Spleen (tissue), 11 donors: ENCODE results near the gene ELOF1. TPM values are rescaled to one million over a fixed set of nuclear protein-coding genes. Genes with fewer than 3 reads are reported as not detected.
A peak's percentile ranks its signal among the peaks of the same experiment; 100 is the strongest.

ENCODE experiments used
- DNase-seq: peaks from one replicate; pipeline ENCODE4 v3.0.0-alpha.2; 2020
- H3K27ac ChIP-seq, 8 donors: fragments of 200-600 bp; sonication (generic) in 7 of 8; 1 replicate in 4 of 8; 2 replicates in 4 of 8; pipeline versions ENCODE4 v1.5.0 to v1.8.0; 2016 to 2021; ENCODE audit warnings: inconsistent platforms in 4 of 8, mild to moderate bottlenecking in 4 of 8, moderate library complexity in 1 of 8
- H3K27me3 ChIP-seq, 7 donors: fragments of 200-600 bp; sonication (generic) in 6 of 7; replicated peaks in 1 of 7; 1 replicate in 4 of 7; 2 replicates in 3 of 7; pipeline versions ENCODE4 v1.5.0 to v1.8.0; 2016 to 2021; ENCODE audit warnings: inconsistent platforms in 3 of 7, mild to moderate bottlenecking in 1 of 7
- H3K36me3 ChIP-seq, 6 donors: fragments of 200-600 bp; sonication (generic) in 5 of 6; 1 replicate in 4 of 6; 2 replicates in 2 of 6; pipeline versions ENCODE4 v1.5.0 to v1.8.0; 2016 to 2021; ENCODE audit warnings: inconsistent platforms in 2 of 6
- H3K4me1 ChIP-seq, 6 donors: fragments of 200-600 bp; sonication (generic) in 5 of 6; 1 replicate in 3 of 6; 2 replicates in 3 of 6; pipeline versions ENCODE4 v1.5.0 to v1.8.0; 2016 to 2021; ENCODE audit warnings: inconsistent platforms in 3 of 6
- H3K4me3 ChIP-seq, 8 donors: fragments of 200-600 bp; sonication (generic) in 7 of 8; 1 replicate in 4 of 8; 2 replicates in 4 of 8; pipeline versions ENCODE4 v1.5.0 to v1.8.0; 2016 to 2021; ENCODE audit warnings: inconsistent platforms in 4 of 8, mild to moderate bottlenecking in 4 of 8, moderate library complexity in 2 of 8
- H3K9me3 ChIP-seq, 8 donors: fragments of 200-600 bp; sonication (generic) in 7 of 8; 1 replicate in 4 of 8; 2 replicates in 4 of 8; pipeline versions ENCODE4 v1.5.0 to v1.8.0; 2016 to 2021; ENCODE audit warnings: inconsistent platforms in 4 of 8
- CTCF ChIP-seq, 11 experiments: fragments of 200-600 bp in 7 of 11; fragments of 450-650 bp in 4 of 11; sonication (generic) in 4 of 11; IDR thresholded peaks in 8 of 11; conservative IDR thresholded peaks in 3 of 11; 1 replicate in 7 of 11; 2 replicates in 4 of 11; pipeline versions ENCODE4 v1.4.0 to v1.8.0; 2016 to 2021; ENCODE audit warnings: antibody characterized with exemption in 11 of 11, inconsistent platforms in 4 of 11, mild to moderate bottlenecking in 1 of 11
- POLR2A ChIP-seq, 3 donors: fragments of 450-650 bp; IDR thresholded peaks; one replicate each; pipeline ENCODE4 v1.5.1; 2017; ENCODE audit warnings: antibody characterized with exemption in 3 of 3, mild to moderate bottlenecking in 1 of 3
- POLR2AphosphoS5 ChIP-seq, 3 donors: sonication (generic); formaldehyde crosslinking; IDR thresholded peaks; one replicate each; pipeline ENCODE4 v1.5.1; 2017; ENCODE audit warnings: antibody characterized with exemption in 3 of 3
- WGBS, 5 donors: extraction: QIAGEN DNeasy Blood & Tissue Kit in 3 of 5; methylation state at CpG; one replicate each; pipeline versions ENCODE4 v1.1.5 to v1.1.7; 2013 to 2018; 5-methylcytosine and 5-hydroxymethylcytosine counted together
- intact Hi-C: fragments of 100-400 bp; cut with DNase I; formaldehyde crosslinking; loops from one replicate; pipeline ENCODE4 v1.15.0; 2023; ENCODE audit warnings: low total_unique reads
- polyA plus RNA-seq, 3 donors: library from polyadenylated mRNA; stranded (reverse); fragments of 200-250 nt; gene quantifications; one replicate each; pipeline ENCODE4 v1.2.1, GENCODE V29; 2013
- total RNA-seq, 7 donors: library from RNA; depleted of rRNA in 3 of 7; stranded (reverse); fragments of >200 nt in 3 of 7; fragmentation: NEBNext Ultra II Directional in 4 of 7; extraction: Animal tissue kit (Norgen Biotek cat#: 25700) in 4 of 7; gene quantifications; one replicate each; pipeline versions ENCODE4 v1.1.0 to v1.2.1, GENCODE V29; 2016 to 2021
- donor health status: healthy with polysubstance abuse.
- donor health status: DM: no; HTN: no; CAD: no; lungs with moderate emphysema.
- donor health status: DM: no; HTN: no; CAD: no.
- donor health status: Bipolar disorder and iron deficiency.
- donor health status: healthy.
- donor health status: DM: no; HTN: no; CAD: no.
- donor health status: DM: yes; HTN: yes; CAD: no.

Gene ELOF1
- total and polyA plus RNA-seq, 10 donors: 21.8 to 77.1 (median 37.0) TPM

- H3K36me3 ChIP-seq: no peaks in the 10 kb centered on the region
- TF ChIP-seq POLR2A (IDR thresholded peaks at IDR 0.05) (no peak), CTCF (IDR thresholded peaks at IDR 0.05 in 8 of 11, conservative IDR thresholded peaks at IDR 0.05 in 3 of 11) (peak; percentile 55 to 99 (median 98)), POLR2AphosphoS5 (IDR thresholded peaks at IDR 0.05) (peak; percentile 55 to 73 (median 72))
- H3K4me1 ChIP-seq: peaks cover 0 to 37% (median 16%) of the 10 kb centered on the region in 6 donors
- peaks cover 0 to 30% (median 15%) of the 10 kb centered on the region in 7 donors for H3K27me3 ChIP-seq
- DNase-seq: peak; percentile 94
- peak overlapping the region; percentile 60 to 83 (median 76) for H3K27ac ChIP-seq
- intact Hi-C loops: no loop called here
- H3K4me3 ChIP-seq: peak overlapping the region in 6 of 8 donors; percentile 19 to 59 (median 32)
- H3K9me3 ChIP-seq: no peaks in the 10 kb centered on the region
- 15 to 24% (median 18%) methylated on average over 35 to 54 of the region's 54 CpGs for WGBS, 5 donors
Observed at GRCh38 chr19:11535792-11536595, 23.0 kb downstream of the ELOF1 start.

- no peak overlapping the region for H3K4me3 ChIP-seq
- no peak for DNase-seq
- H3K4me1 ChIP-seq: peaks cover 0 to 37% (median 16%) of the 10 kb centered on the region in 6 donors
- peaks cover 0 to 20% (median 14%) of the 10 kb centered on the region in 7 donors for H3K27me3 ChIP-seq
- peak overlapping the region in 4 of 8 donors; percentile 2 to 83 (median 76) for H3K27ac ChIP-seq
- H3K9me3 ChIP-seq: no peaks in the 10 kb centered on the region
- no peaks in the 10 kb centered on the region for H3K36me3 ChIP-seq
- WGBS, 5 donors: 58 to 72% (median 68%) methylated on average over 5 of the region's 5 CpGs
- TF ChIP-seq POLR2A (IDR thresholded peaks at IDR 0.05): no peak
- TF ChIP-seq CTCF (IDR thresholded peaks at IDR 0.05 in 8 of 11, conservative IDR thresholded peaks at IDR 0.05 in 3 of 11): no peak
- no peak for TF ChIP-seq POLR2AphosphoS5 (IDR thresholded peaks at IDR 0.05)
- intact Hi-C loops: no loop called here
Observed at GRCh38 chr19:11534948-11535347, 24.1 kb downstream of the ELOF1 start.

- peaks cover 0 to 16% (median 10%) of the 10 kb centered on the region in 7 donors for H3K27me3 ChIP-seq
- H3K36me3 ChIP-seq: no peaks in the 10 kb centered on the region
- DNase-seq: no peak
- WGBS, 5 donors: 22 to 56% (median 36%) methylated on average over 1 of the region's 1 CpG
- intact Hi-C loops: no loop called here
- H3K4me3 ChIP-seq: no peak overlapping the region
- H3K27ac ChIP-seq: peak overlapping the region in 1 of 8 donors; percentile 83
- H3K4me1 ChIP-seq: peaks cover 0 to 38% (median 15%) of the 10 kb centered on the region in 6 donors
- TF ChIP-seq CTCF (IDR thresholded peaks at IDR 0.05 in 8 of 11, conservative IDR thresholded peaks at IDR 0.05 in 3 of 11): no peak
- no peak for TF ChIP-seq POLR2A (IDR thresholded peaks at IDR 0.05)
- no peak for TF ChIP-seq POLR2AphosphoS5 (IDR thresholded peaks at IDR 0.05)
- no peaks in the 10 kb centered on the region for H3K9me3 ChIP-seq
Observed at GRCh38 chr19:11534538-11534937, 24.5 kb downstream of the ELOF1 start.

- intact Hi-C loops: no loop called here
- Histone ChIP-seq H3K4me3 (no peak overlapping the region), H3K27me3 (no peaks in the 10 kb centered on the region), H3K36me3 (peaks cover 0 to 20% (median 2%) of the 10 kb centered on the region in 6 donors), H3K9me3 (no peaks in the 10 kb centered on the region), H3K4me1 (peaks cover 11 to 53% (median 27%) of the 10 kb centered on the region in 6 donors), H3K27ac (no peak overlapping the region)
- no peak for TF ChIP-seq POLR2A (IDR thresholded peaks at IDR 0.05)
- peak in 2 of 3 donors; percentile 11 to 24 for TF ChIP-seq POLR2AphosphoS5 (IDR thresholded peaks at IDR 0.05)
- peak; percentile 83 for DNase-seq
- whole genome bisulfite sequencing, 5 donors: 22 to 36% (median 27%) methylated on average over 9 of the region's 9 CpGs
Observed at GRCh38 chr19:11530432-11530831, 28.6 kb downstream of the ELOF1 start.
